ENCODE results near the gene JAM3.
A peak's percentile ranks its signal among the peaks of the same experiment; 100 is the strongest.

Gene JAM3

DNA sequence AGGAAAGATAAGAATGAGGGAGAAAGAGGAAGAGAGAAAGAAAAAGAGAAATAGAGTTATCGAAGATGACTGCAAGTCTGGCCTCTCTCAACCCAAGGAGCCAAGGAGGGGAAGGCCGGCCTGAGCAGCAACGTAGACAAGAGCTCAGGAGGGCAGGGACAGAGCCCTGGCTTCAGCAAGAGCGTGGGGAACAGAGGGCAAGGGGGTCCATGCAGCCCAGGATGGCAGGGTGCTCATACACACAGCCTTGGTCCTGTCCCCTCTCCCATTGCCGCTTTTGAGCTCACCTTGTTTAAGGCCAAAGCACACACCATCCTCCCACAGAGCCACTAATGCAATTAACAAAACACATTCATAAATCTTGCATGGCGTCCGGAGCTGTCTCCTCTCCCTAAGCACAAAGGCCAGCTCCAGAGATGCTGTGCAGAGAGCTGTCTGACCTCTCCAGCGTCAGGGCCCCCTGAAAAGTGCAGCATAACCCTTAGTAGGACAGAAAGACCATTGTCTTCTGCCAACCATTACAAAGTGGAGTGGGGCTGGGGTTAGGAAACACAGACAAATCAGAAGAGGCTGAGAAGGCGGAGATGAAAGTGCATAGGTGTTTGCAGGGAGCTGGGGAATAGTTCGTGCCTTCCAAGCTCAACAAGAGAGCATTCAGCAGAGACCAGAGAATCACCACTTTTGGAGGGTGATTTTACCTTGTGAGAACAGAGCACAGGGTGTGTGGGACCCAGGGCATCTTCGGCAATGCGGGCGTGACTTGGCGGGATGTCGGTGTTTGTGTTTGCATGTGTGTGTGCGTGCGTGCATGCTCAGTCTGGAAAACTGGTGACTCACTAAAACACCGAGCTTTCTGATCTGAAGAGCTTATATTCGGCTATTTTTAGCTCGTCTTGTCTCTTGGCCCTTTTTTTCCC is 28.2 kb upstream of the JAM3 start:
- no peak for DNase-seq

DNA sequence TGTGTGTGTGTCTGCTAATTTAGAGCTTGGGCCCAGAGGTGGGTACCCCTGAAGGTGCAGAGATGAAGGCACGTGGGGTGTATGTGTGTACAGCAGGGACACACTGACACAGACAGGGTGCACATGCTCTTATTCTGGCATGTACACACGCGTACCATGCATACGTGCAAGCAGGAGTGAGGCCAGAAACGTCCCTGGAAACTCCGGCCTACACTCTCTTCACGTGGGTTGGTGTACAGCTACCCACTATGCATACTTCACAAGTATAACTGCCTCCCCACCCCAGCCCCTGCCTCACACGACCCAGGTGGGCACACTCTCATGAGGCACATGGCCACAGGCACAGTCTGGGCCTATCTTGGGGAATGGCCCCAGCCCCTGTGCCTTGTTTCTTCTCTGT is 27.5 kb upstream of the JAM3 start:
- no peak for DNase-seq

DNA sequence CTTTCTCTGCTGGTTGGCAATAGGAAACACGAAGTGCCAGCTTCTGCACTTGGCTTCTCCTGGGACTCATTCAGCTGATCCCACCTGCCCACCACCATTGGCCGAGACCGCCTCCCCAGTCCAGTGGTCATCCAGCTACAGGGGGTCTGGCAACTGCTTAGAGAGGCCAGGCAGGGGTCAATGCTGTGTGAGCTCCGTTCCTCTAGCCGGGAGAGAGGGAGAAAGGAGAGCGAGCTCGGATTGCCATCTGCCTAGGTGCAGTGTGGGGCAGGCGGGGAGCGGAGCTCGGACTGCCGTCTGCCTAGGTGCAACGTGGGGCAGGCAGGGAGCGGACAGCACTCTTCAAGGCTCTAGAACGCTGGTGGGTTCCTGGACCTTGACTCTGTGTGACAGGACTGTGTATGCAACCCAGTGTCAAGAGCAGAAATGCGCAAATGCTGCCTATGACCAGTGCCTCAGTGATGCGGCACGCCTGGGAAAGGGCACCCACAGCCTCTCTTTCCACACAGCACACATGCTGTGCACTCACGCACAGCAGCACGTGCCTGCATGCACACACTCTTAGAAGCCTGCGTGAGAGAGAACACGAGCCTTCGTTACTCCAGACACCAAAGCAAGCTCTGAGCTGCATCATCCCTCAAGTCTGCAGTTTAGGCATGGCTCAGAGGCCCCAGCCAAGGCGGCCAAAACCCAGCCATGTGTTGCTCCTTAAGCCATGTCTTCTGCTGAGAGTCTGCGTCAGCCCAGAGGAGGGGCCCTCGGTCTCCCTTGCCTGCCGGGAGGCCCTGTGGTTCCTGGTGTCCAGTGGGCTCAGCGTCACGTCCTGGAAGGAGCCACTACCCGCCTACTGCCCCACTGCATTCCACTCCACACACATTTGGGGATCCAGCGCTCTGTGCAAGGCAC is 26.8 kb upstream of the JAM3 start:
- DNase-seq, result no peak

DNA sequence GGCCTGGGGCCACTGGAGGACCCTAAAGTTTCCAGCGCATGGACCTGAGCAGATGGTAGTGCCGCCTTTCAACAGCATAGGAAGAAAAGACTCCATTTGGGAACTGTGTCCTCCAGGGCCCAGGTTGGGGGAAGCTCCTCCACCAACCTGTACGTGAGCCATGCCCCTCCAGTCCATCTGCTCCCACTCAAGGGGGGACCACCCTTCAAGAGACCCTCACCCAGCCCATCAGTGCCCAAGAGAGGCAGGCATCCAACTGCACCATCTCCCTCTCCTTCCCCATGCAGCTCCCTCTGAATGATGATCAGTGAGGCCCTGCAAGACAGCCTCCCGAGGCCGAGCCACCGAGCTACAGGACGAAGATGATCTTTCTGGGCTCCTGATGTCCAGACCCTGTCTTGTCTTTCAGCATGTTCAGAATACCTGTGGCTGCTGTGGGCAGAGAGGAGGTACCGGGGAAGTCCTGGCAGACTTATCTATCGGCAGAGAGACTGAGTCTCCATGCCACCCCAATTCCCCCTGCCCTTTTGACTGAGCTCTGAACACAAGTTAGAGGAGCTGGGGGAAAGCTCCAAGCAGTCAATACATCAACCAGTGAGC is 25.0 kb upstream of the JAM3 start:
- DNase-seq, result no peak

DNA sequence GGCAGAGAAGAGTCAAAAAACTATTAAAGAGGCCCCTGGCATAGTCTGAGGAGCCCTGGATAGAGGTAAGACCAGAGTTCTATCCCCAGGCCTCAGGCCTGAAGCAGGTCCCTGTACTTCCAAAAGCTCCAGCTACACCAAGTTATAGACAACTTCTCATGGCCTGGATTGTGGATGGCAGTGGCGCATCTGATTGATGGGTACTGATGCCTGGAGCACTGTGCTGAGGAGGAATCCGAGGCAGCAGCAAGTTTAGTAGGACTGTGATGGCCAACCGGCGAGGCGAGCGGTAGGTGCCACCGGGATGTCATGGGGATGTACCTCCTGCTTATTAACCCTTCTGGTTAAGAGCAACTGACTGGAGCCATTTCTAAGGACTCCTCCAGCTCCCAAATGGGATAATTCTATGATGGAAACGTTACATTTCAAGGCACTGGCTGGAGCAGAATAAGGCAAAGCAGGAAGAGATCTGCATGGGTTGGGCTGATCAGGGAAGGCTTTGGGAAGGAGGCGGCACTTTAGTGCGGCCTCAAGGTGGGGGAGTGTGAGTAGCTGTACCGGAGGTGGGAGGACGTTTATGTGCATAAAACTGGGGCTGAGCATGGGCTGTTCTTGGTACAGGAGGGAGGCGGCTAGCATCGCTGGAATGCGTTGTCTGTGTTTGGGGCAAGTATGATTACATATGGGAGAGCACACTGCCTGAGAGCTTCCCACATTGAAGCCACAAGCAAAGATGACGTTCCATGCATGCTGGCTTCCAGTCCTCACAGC is 24.2 kb upstream of the JAM3 start:
- no peak for DNase-seq

DNA sequence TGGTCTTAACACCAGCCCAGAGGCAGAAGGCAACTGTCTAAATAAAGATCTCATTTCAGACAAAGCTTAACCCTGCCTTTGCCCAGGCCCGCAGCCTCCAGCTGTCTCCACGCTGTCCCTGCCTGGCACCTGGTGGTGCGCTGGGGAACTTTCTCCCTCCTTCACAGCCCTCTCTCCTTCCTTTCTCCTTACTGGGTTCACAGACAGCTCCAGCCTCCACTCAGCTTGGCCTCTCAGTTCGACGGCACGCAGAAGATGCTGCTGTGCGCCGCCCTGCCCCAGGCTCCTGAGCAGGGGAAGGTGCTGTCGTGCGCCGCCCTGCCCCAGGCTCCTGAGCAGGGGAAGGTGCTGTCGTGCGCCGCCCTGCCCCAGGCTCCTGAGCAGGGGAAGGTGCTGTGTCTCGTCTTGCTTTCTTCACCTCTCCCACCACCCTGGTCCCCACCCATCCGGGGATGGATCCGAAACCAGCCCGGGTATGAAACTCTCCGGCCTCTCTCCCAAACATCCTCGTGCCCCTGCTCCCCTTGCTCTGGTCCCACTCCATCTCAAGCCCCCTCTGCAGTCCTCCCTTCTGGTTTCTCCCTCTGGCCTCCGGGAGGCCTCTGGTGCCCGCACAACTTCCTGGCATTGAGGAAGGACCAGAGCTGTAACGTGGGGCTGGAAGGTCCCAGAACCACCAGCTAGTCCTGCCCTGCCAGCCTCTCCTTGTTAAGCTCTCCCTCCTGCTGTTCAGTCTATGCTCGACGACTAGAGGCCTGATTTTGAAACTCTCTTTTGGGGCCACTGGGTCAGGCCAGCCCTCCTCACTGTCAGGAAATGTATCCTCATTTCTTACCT is 22.9 kb upstream of the JAM3 start:
- DNase-seq, result peak; percentile 20

DNA sequence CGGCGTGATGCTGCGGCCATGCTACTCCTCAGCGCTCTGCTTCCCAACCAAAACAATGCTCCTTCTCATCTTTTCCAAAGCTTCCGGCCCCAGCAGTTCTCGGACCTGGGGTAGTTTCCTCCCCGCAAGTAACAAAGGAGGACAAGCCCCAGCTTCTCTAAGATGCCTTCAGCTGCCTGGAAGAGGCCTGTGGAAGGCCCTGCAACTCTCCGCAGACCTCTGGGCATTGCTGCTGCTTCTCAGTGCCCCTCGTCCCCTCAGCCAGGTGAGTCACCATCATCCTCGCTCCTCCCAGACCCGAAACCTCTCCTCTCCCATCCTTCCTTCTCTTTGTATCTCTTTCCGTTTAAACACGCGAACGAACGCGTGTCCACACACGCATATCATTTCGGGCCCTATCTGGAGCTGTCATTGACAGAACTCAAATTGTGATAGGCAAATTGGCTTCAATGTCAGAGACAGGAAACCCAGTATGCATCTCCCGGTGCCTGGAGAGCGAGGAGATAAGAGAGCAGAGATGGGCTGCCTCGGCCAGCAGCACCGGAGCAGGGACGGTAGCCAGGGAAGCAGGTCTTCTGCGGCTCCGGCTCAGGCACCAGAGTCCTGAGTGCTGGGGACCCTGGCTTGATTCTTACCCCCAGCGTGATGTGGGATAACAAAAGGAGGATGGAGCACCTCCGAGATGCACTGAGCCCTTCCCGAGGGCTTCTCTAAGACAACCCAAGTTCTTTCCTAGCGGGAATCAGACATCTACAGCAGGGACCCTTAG is 22.0 kb upstream of the JAM3 start:
- no peak for DNase-seq

DNA sequence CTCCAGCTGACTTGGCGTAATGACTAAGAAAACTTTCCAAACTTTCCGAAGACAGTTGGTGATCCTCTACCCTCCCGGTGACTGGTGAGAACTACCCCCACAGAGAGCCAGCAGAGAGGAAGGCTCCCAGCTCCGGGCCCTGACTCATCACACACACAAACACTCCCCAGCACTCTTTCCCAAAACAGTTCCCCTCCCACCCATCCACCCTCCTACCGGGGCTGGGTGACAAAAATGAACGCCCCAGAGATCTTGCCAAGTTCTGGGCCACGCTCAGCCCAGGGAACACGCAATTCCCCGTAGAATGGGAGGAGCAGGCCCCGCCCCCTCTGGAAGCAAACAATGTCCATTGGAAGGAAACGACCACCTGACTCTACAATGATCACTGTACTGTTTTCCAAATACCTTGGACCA is 21.3 kb upstream of the JAM3 start:
- DNase-seq, result no peak

DNA sequence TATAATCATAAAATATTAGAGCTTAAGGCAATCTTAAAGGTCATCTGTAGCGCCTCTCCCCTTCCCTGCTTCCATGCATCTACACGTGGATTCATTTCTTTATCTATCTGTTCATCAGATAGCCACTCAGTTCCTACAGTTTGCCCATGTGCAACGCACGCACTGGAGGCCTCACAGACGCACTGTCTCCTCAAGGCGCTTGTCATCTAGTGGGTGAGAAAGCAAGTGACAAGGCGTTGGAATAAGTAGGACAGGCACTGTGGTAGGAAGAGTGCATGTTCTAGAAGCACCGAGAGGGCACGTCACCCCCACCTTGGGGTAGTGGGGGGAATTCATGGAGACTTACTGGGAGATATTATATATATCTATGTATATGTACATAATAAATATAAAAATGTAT is 20.8 kb upstream of the JAM3 start:
- no peak for DNase-seq

DNA sequence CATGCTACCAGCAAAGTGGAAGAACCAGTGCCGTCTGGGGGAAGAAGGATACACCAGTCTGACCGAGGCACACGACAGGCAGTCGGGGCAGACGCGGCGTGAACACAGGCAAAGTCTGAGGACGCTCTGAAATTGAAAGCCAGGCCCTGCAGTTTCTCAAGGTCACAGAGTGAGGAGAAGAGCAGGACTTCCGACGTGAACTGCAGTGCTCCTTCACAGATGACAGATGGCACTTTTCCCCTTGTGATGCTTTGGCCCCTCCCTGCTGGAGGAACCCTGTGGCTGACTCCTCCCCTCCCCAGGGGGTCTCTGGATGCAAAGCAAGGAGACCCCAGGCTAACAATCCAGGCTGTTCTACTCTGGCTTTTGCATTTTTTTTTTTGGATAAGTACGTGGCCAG is 19.6 kb upstream of the JAM3 start:
- peak; percentile 15 for DNase-seq

DNA sequence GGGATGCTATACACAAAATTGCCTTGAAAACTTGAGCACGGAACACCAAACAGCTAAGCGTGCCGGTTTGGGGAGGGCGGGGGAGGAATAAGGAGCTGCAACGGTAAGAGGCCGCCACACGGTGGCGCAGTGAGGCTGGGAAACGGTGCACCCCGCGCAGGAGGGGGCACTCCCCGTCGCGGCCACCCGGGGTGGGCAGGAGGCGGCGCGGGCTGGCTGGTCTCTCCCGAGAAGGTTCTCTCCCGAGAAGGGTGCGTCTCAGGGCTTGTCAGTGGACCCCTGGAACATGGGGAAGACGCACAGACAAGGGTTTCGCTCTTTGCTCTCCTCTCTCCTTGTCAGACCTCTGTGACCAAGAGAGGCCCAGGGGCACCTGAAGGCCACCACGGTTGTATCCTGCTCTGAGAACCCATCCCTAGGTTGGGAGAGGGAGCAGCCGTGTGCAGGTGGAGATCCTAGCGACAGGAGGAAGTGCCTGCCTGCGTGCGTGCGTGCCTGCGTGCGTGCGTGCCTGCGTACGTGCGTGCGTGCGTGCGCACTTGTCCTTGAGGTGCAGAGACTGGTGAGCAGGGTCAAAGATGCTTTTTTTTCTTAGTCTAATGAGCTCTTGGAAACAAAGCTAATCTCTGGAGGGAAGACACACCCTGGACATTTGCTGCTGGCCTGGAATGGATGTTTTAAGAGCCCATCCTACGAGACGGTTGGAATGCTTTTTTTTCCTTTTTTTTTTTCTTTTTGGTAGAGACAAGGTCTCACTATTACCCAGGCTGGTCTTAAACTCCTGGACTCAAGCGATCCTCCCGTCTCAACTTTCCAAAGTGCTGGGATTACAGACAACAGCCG is 18.1 kb upstream of the JAM3 start:
- DNase-seq, result peak; percentile 59

DNA sequence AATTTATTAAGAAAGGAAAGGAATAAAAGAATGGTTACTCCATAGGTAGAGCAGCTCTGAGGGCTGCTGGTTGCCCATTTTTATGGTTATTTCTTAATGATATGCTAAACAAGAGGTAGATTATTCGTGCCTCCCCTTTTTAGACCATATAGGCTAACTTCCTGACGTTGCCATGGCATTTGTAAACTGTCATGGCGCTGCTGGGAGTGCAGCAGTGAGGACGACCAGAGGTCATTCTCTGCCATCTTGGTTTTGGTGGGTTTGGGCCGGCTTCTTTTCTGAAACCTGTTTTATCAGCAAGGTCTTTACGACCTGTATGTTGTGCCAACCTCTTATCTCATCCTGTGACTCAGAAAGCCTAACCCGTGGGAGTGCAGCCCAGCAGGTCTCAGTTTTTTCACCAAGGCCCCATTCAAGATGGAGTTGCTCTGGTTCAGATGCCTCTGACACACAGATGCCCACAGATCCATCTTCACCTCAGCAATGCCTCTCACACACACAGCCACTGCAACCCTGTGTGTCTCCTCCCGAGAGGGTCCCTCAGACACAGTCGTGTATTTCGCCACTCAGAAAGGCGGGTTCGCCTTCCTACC is 16.4 kb upstream of the JAM3 start:
- no peak for DNase-seq

DNA sequence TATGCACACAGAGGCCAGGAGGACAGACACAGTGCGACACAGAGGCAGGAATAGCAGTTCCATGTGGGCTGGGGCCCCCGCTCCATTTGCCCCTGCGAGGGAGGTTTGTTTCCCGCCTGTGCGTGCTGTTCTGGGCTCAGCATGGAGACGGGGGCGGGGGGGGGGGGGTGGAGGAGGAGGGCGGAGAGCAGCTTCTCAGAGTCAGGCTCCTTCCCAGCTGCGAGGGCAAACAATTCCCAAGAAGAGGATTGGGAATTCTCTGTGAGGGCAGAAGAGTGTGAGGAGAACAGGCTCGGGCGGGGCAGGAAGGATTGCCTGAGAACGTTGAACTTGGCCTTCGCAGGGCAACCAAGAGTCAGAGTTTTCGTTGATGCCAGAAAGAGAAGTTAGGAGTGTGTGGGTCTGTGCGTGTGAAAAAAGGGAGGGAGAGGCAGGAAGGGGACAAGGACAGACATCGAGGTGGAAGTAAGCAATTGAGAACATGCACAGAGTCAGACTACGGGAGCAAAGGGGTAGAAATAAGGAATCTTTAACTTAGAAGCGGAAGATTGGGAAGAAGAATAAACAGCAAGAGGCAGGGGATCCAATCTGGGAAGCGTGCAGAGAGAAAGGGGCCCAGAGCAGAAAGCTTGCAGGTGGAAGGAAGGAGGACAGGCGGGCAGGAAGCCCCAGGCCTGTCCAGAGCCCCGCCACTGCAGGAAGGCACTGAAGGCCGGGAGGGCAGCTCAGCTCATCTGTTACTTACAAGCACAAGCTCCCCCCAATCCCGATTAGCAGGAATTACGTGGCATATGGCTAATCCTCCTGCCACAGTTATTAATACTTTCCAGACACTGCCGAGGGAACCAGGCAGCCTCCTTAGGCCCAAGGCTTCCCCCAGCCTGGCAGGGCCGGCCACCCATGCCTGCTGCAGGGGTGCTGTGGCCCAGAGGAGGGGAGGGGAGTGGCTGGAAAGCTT is 15.6 kb upstream of the JAM3 start:
- no peak for DNase-seq

DNA sequence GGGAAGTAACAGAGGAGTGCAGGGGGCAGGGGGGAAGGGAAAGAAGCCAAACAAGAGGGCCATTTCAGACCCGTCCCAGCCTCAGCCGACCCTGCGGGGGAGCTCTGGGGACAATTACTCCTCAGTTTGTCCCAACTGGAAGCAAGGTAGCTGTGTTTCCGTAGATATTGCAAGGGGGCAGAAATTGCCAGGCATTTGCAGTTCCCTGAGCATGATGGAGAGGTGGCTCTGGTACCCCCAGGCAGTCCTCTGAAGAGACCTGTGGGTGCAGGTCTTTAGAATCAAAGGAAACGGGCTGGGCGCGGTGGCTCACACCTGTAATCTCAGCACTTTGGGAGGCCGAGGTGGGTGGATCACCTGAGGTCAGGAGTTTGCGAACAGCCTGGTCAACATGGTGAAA is 13.8 kb upstream of the JAM3 start:
- no peak for DNase-seq

DNA sequence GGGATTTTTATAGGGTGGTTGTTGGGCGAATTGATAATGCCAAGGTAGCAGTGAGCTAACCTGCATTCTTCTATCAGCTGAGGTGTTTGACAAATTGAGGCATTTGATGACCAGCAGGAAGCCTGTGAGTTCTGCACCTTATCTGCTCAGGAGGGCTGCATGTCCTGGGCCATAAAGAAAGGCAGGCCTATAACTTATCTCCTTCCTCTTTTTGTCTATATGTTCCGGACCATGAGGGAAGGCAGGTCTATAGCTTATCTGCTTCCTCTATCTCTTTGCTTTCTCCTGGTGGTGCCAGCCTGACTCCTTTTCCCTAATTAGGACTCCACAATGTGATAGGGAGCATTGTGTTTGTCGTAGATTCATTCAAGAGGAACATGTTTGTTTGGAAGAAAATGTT is 8.6 kb upstream of the JAM3 start:
- no peak for DNase-seq

DNA sequence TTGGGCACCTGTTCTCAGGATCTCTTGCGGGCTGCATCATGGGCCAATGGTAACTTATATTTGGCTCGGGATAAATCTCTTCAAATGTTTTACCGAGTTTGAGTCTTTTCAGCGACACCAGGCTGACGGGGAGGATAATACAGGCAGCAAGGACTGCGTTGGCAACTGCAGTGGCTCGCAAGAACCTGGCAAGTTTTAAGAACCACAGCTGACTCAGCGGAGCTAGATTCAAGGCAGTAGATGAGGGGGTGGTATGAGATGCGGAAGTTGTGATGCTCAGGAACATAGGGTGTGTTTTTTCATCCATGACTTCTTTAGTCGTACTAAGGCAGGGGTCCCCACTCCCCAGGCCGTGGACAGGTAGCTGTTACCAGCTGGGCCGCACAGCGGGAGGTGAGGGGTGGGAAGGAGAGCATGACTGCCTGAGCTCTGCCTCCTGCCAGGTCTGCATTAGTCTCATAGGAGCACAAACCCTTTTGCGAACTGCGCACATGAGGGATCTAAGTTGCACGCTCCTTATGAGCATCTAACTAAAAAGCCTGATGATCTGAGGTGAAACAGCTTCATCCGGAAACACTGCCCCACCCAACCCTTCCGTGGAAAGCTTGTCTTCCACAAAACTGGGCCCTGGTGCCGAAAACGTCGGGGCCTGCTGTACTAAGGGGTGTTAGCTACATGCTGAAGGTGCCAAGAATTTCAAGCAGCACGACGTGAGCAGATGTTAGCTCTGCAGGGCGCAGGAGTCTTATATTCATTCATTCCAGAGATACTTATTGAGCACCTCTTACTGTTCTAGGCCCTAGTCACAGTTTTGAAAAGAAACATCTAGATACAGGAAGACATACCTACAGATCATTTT is 6.4 kb upstream of the JAM3 start:
- peak; percentile 17 for DNase-seq

DNA sequence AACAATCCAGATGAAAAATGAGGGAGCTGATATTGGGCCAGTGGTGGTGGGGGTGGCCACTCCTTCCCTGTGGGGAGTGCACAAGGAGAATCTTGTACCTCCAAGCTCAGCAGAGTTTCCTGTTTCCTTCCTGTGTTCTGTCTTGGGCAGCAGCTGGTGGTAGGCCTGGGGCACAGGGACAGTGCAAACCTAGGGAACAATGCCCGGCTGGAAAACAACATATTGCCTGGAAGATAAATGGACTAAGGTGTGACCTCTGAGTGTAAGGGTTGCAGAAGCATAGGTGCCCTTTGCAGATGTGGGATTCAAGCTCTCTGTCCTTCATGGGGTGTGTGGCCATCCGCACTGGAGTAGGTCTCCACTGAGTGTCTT is 5.8 kb upstream of the JAM3 start:
- no peak for DNase-seq

All from RPMI8226 (cell line).